ENCODE results near the gene LYSET.

The LYSET gene

DNA sequence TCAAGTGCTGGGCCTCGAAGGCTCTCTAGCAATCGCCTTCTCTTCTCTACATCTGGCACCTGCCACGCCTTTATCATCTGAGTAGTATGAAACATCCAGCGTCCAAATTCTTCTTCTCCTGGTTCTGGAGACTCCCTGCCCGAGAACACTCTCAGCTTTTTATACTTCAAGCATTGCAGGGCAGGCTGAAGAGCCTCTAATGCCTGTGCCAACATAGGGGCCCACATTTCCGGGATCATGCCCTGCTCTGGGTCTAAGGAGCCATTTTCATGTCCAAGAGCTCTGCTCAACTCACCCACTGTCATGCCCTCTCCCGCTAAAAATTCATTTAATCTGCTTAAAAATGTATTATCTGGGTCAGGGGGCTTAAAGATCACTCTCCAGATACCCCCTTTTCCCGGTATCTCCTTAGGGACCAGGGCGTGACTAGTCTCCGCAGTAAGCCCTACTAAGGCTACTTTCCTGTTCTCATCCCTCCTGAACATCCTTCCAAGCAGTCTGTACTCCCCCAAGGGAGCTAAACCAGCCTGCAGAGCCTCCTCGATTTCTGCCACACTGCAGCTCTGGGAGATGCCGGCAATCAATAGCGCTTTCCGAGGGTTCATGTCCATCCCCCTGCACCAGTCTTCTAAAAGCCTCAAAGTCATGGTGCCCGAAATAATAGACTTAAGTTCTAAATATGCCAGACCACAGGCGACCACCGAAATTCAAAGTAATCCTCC is 1.4 kb upstream of the LYSET start:
- TF ChIP-seq, protein P1, sequence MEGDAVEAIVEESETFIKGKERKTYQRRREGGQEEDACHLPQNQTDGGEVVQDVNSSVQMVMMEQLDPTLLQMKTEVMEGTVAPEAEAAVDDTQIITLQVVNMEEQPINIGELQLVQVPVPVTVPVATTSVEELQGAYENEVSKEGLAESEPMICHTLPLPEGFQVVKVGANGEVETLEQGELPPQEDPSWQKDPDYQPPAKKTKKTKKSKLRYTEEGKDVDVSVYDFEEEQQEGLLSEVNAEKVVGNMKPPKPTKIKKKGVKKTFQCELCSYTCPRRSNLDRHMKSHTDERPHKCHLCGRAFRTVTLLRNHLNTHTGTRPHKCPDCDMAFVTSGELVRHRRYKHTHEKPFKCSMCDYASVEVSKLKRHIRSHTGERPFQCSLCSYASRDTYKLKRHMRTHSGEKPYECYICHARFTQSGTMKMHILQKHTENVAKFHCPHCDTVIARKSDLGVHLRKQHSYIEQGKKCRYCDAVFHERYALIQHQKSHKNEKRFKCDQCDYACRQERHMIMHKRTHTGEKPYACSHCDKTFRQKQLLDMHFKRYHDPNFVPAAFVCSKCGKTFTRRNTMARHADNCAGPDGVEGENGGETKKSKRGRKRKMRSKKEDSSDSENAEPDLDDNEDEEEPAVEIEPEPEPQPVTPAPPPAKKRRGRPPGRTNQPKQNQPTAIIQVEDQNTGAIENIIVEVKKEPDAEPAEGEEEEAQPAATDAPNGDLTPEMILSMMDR (conservative IDR thresholded peaks at IDR 0.05) = no peak
- peak overlapping the region; percentile 95 for H3K27ac ChIP-seq

DNA sequence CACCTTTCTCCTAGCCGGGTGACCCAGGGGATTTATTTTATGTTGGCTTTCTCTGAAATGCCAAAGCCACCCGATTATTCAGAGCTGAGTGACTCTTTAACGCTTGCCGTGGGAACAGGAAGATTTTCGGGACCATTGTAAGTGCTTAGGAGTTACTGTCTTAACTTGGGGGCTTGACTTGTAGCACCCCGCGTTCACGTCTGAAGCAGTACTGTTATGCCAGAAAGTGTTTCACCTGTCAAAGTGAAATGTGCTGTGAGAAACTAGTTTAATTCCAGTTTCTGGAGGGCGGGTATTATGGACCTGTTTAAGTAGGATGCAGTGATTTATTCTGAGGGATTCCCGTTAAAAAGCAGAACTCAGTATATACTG is 218 bp downstream of the LYSET start:
- TF ChIP-seq, protein P1 (conservative IDR thresholded peaks at IDR 0.05) = no peak
- H3K27ac ChIP-seq = peak overlapping the region; percentile 95

DNA sequence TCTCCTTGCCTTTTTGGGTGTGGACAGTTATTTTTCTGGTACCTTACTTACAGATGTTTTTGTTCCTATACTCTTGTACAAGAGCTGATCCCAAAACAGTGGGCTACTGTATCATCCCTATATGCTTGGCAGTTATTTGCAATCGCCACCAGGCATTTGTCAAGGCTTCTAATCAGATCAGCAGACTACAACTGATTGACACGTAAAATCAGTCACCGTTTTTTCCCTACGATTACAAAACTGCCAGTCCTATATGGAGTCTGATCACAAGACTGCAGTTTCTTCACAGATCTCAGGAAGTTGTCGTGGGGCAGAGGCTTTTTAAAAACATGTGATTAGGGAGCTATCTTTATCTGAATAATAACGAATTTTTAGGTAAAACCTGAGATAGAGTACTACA is 1.3 kb downstream of the LYSET start:
- H3K27ac ChIP-seq = peak overlapping the region; percentile 95
- TF ChIP-seq, protein P1 (conservative IDR thresholded peaks at IDR 0.05) = no peak

- TF ChIP-seq, protein P1 (conservative IDR thresholded peaks at IDR 0.05) = no peak
- H3K27ac ChIP-seq = no peak overlapping the region; the same call in 1 of the 2 replicates
Measured at GRCh38 chr14:93186956-93187355, 1.8 kb downstream of the LYSET start.

- no peak overlapping the region for H3K27ac ChIP-seq
- TF ChIP-seq, protein P1 (conservative IDR thresholded peaks at IDR 0.05) = no peak
Measured at GRCh38 chr14:93195316-93195999, 10.3 kb downstream of the LYSET start.

GRCh38 chr14:93199031-93199430 is 13.9 kb downstream of the LYSET start:
- TF ChIP-seq, protein P1 (conservative IDR thresholded peaks at IDR 0.05) = no peak
- no peak overlapping the region for H3K27ac ChIP-seq

DNA sequence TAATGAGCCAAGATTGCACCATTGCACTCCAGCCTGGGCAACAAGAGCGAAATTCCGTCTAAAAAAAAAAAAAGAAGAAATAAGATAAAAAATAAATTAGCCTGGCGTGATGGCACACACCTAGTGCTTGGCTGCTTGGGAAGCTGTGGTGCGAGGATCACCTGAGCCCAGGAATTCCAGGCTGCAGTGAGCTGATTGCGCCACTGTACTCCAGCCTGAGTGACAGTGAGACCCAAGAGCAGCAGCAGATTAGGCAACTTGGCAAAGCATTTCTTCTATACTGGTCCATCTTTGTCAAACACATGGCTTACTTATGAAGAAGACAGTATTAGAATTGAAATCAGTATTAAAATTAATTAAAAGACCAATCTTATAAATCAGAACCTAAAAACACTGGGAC is 15.4 kb downstream of the LYSET start:
- TF ChIP-seq, protein P1 (conservative IDR thresholded peaks at IDR 0.05) = no peak
- H3K27ac ChIP-seq = no peak overlapping the region
